Caco-2 (cell line): Measurements from ENCODE around the gene NDFIP2. TPM values are rescaled to one million over a fixed set of nuclear protein-coding genes. Genes with fewer than 3 reads are reported as not detected.

ENCODE experiments used
- BruUV-seq: library from RNA; stranded (reverse); fragments of 400-500 nt; replicated peaks from 2 replicates; lab custom pipeline; 2021; lab: Mats Ljungman, UMichigan
- CTCF ChIA-PET: fragments of 300-600 bp; sonication (Branson Sonifier 250); formaldehyde crosslinking; loops from one replicate; lab custom pipeline; 2022; ENCODE audit warnings: antibody characterized with exemption; lab: Charles Lee
- POLR2A ChIA-PET: fragments of 300-600 bp; sonication (Branson Sonifier 250); formaldehyde crosslinking; loops from one replicate; lab custom pipeline; 2022; ENCODE audit warnings: antibody characterized with exemption; lab: Charles Lee
- DNase-seq, 2 experiments: peaks; one replicate each; pipeline versions ENCODE4 v3.0.0 to v3.0.0-alpha.2; 2020 to 2022
- H3K27me3 ChIP-seq: replicated peaks from 2 replicates; pipeline ENCODE4 v1.6.0; 2011; ENCODE audit warnings: low read length; ENCODE audit not compliant: control insufficient read depth, insufficient read depth
- H3K36me3 ChIP-seq: 2 replicates; pipeline ENCODE4 v1.5.1; 2011; ENCODE audit warnings: low read length; ENCODE audit not compliant: control insufficient read depth, insufficient read depth
- H3K4me1 ChIP-seq: fragments of 250-450 bp; sonication (Bioruptor Pico); 2 replicates; pipeline ENCODE4 v1.5.1; 2020; ENCODE audit warnings: mild to moderate bottlenecking
- H3K4me3 ChIP-seq: 2 replicates; pipeline ENCODE4 v1.5.1; 2011; ENCODE audit warnings: low read depth, mild to moderate bottlenecking, control low read depth, low read length
- H3K9me3 ChIP-seq: fragments of 250-450 bp; sonication (Bioruptor Pico); 2 replicates; pipeline ENCODE4 v1.5.1; 2020; ENCODE audit warnings: mild to moderate bottlenecking, moderate library complexity
- H3K27ac Mint-ChIP-seq: one replicate; pipeline ENCODE4 v1.8.0; 2022; ENCODE audit warnings: mixed read lengths; ENCODE audit not compliant: unreplicated experiment
- H3K27me3 Mint-ChIP-seq: one replicate; pipeline ENCODE4 v1.8.0; 2022; ENCODE audit warnings: mixed read lengths; ENCODE audit not compliant: insufficient read depth, unreplicated experiment
- H3K36me3 Mint-ChIP-seq: one replicate; pipeline ENCODE4 v1.8.0; 2022; ENCODE audit warnings: mild to moderate bottlenecking, mixed read lengths; ENCODE audit not compliant: insufficient read depth, unreplicated experiment
- H3K4me1 Mint-ChIP-seq: one replicate; pipeline ENCODE4 v1.8.0; 2022; ENCODE audit warnings: low read depth, mixed read lengths; ENCODE audit not compliant: unreplicated experiment
- H3K4me3 Mint-ChIP-seq: one replicate; pipeline ENCODE4 v1.8.0; 2022; ENCODE audit warnings: mild to moderate bottlenecking, moderate library complexity, mixed read lengths; ENCODE audit not compliant: unreplicated experiment
- H3K9me3 Mint-ChIP-seq: one replicate; pipeline ENCODE4 v1.8.0; 2022; ENCODE audit warnings: mixed read lengths; ENCODE audit not compliant: unreplicated experiment
- intact Hi-C: fragments of 100-400 bp; cut with micrococcal nuclease; formaldehyde crosslinking; loops from one replicate; pipeline ENCODE4 v1.10.0; 2022; ENCODE audit not compliant: unreplicated experiment
- total RNA-seq: library from RNA; stranded (reverse); gene quantifications from 2 replicates; pipeline ENCODE4 v1.2.3, GENCODE V29; 2022
- TF ChIP-seq, protein P1 (sequence below), 2 experiments: fragments of 200-600 bp in 1 of 2; IDR thresholded peaks; 1 replicate in 1 of 2; 2 replicates in 1 of 2; pipeline versions ENCODE4 v1.5.1 to v1.8.0; 2011 to 2022; ENCODE audit warnings: antibody characterized with exemption in 1 of 2, control low read depth in 1 of 2, inconsistent platforms in 1 of 2, low read depth in 1 of 2, low read length in 1 of 2, mild to moderate bottlenecking in 1 of 2, moderate library complexity in 1 of 2; ENCODE audit not compliant: insufficient read depth in 1 of 2, severe bottlenecking in 1 of 2, unreplicated experiment in 1 of 2

NDFIP2 gene
- total RNA-seq, 1 experiment from 2014 or later: 61.2 TPM

DNA sequence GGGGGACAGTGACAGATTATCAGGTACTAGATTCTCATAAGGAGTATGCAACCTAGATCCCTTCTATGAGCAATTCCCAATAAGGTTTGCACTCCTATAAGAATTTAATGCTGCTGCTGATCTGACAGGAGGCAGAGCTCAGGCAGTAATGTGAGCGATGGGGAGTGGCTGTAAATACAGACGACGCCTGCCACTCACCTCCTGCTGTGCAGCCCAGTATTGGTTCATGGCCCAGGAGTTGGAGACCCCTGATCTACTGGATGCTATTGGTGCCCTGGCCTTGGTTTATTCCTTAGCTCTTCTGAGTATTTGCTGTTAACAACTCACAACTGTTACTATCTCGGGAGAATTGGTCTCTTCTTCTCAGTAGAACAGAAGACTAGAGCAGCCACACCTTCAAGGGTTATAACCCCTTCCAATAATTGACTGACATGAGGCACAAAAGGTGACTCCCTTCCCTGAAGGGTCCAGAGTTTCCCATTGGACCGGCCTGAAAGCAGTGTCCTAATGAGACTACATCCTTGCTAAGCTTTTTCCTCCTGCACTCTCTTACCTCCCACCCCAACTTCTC is 39.9 kb upstream of the NDFIP2 start:
- Histone ChIP-seq H3K9me3 (peaks cover 14% of the 10 kb centered on the region; the same call in 1 of the 2 replicates), H3K4me3 (no peak overlapping the region), H3K27me3 (no peaks in the 10 kb centered on the region), H3K36me3 (no peaks in the 10 kb centered on the region), H3K4me1 (peaks cover 13% of the 10 kb centered on the region)
- Mint-ChIP-seq H3K4me1 (peaks cover 8% of the 10 kb centered on the region), H3K27ac (peak overlapping the region; percentile 68), H3K4me3 (no peak overlapping the region), H3K27me3 (no peaks in the 10 kb centered on the region), H3K9me3 (no peaks in the 10 kb centered on the region), H3K36me3 (no peaks in the 10 kb centered on the region)
- TF ChIP-seq, protein P1, sequence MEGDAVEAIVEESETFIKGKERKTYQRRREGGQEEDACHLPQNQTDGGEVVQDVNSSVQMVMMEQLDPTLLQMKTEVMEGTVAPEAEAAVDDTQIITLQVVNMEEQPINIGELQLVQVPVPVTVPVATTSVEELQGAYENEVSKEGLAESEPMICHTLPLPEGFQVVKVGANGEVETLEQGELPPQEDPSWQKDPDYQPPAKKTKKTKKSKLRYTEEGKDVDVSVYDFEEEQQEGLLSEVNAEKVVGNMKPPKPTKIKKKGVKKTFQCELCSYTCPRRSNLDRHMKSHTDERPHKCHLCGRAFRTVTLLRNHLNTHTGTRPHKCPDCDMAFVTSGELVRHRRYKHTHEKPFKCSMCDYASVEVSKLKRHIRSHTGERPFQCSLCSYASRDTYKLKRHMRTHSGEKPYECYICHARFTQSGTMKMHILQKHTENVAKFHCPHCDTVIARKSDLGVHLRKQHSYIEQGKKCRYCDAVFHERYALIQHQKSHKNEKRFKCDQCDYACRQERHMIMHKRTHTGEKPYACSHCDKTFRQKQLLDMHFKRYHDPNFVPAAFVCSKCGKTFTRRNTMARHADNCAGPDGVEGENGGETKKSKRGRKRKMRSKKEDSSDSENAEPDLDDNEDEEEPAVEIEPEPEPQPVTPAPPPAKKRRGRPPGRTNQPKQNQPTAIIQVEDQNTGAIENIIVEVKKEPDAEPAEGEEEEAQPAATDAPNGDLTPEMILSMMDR (IDR thresholded peaks at IDR 0.05; ENCODE audit: insufficient read depth in 1 of 2, low read depth in 1 of 2, low read length in 1 of 2, severe bottlenecking in 1 of 2, unreplicated experiment in 1 of 2): no peak
- BruUV-seq: TSS peak; percentile 93
- CTCF ChIA-PET: interaction anchor here (0.9 to 1.9 kb wide), 3 partner anchors 17 to 92 kb away, joined by 3 to 13 read pairs (median 3); no protein-coding TSS in a partner anchor
- DNase-seq: peak in 1 of 2 experiments; percentile 6
- POLR2A ChIA-PET: interaction anchor here (1.2 to 1.4 kb wide), 2 partner anchors 17 to 44 kb away, joined by 3 to 7 read pairs; no protein-coding TSS in a partner anchor
- intact Hi-C loops: loop anchor here (2.0 kb wide), 1 partner anchor 44 kb away; no protein-coding TSS in a partner anchor

- Mint-ChIP-seq H3K4me3 (no peak overlapping the region), H3K4me1 (peaks cover 8% of the 10 kb centered on the region), H3K9me3 (no peaks in the 10 kb centered on the region), H3K36me3 (no peaks in the 10 kb centered on the region), H3K27me3 (no peaks in the 10 kb centered on the region), H3K27ac (peak overlapping the region; percentile 68)
- no peaks in the 10 kb centered on the region for H3K27me3 ChIP-seq
- peaks cover 12% of the 10 kb centered on the region for H3K4me1 ChIP-seq
- H3K4me3 ChIP-seq: no peak overlapping the region
- BruUV-seq: no TSS peak
- no peak for DNase-seq
- no peaks in the 10 kb centered on the region for H3K36me3 ChIP-seq
- intact Hi-C loops: no loop called here
- TF ChIP-seq, protein P1 (IDR thresholded peaks at IDR 0.05; ENCODE audit: insufficient read depth in 1 of 2, low read depth in 1 of 2, low read length in 1 of 2, severe bottlenecking in 1 of 2, unreplicated experiment in 1 of 2): no peak
- CTCF ChIA-PET: interaction anchor here (1.3 to 1.9 kb wide), 2 partner anchors 18 to 39 kb away, joined by 3 to 13 read pairs; no protein-coding TSS in a partner anchor
- POLR2A ChIA-PET: interaction anchor here (1.4 kb wide), 1 partner anchor 43 kb away, joined by 7 read pairs; no protein-coding TSS in a partner anchor
- peaks cover 10% of the 10 kb centered on the region; the same call in 1 of the 2 replicates for H3K9me3 ChIP-seq
Measured at GRCh38 chr13:79442221-79442620, 38.7 kb upstream of the NDFIP2 start.

- CTCF ChIA-PET: interaction anchor here (1.9 kb wide), 1 partner anchor 18 kb away, joined by 13 read pairs; no protein-coding TSS in a partner anchor
- Mint-ChIP-seq H3K4me1 (peaks cover 8% of the 10 kb centered on the region), H3K9me3 (no peaks in the 10 kb centered on the region), H3K36me3 (no peaks in the 10 kb centered on the region), H3K27ac (no peak overlapping the region), H3K4me3 (no peak overlapping the region), H3K27me3 (no peaks in the 10 kb centered on the region)
- Histone ChIP-seq H3K36me3 (no peaks in the 10 kb centered on the region), H3K9me3 (0 out of 2 replicates have a peak, but pooled peaks cover 7% of the 10 kb centered on the region), H3K4me3 (no peak overlapping the region), H3K27me3 (no peaks in the 10 kb centered on the region), H3K4me1 (peaks cover 12% of the 10 kb centered on the region)
- POLR2A ChIA-PET: no interaction called here
- no TSS peak for BruUV-seq
- no peak for DNase-seq
- TF ChIP-seq, protein P1 (IDR thresholded peaks at IDR 0.05; ENCODE audit: insufficient read depth in 1 of 2, low read depth in 1 of 2, low read length in 1 of 2, severe bottlenecking in 1 of 2, unreplicated experiment in 1 of 2): no peak
- intact Hi-C loops: no loop called here
Measured at GRCh38 chr13:79442706-79443105, 38.2 kb upstream of the NDFIP2 start.
